HUDEP-2 (cell line): ENCODE results near the gene PHKB.
"Not testable (repeated sequence)": the region's sequence is repeated elsewhere in the genome, so short reads cannot be mapped to it uniquely, and the experiment has no call there.

Source experiments
- DNase-seq, 76 experiments: peaks; one replicate each; lab custom pipeline; 2025; ENCODE audit not compliant: unreplicated experiment in 76 of 76; lab: John Stamatoyannopoulos, UW

PHKB gene

GRCh38 chr16:47499700-47500264 is 38.7 kb downstream of the PHKB start:
- DNase-seq: no peak

DNA sequence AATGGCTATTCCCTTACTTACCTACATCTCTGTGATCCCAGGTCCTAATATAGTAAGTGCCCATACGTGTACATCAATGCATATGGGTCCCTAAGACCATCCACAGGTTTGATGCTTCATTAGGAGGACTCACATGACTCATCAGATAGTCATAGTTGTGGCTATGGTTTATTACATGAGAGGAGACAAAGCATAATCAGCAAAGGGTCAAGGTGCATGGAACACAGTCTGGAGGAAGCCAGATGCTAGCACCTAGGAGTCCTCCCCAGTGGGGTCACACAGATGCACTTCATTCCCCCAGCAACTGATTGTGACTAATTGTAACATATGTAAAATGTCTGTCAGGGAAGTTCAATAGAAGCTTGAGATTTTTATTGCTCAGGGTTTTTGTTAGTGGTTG is 42.8 kb downstream of the PHKB start:
- DNase-seq: no peak

- no peak for DNase-seq
Observed at GRCh38 chr16:47504599-47504998, 43.5 kb downstream of the PHKB start.

- no peak for DNase-seq
Observed at GRCh38 chr16:47506800-47507199, 45.7 kb downstream of the PHKB start.

GRCh38 chr16:47507701-47508100 is 46.6 kb downstream of the PHKB start:
- no peak for DNase-seq

DNA sequence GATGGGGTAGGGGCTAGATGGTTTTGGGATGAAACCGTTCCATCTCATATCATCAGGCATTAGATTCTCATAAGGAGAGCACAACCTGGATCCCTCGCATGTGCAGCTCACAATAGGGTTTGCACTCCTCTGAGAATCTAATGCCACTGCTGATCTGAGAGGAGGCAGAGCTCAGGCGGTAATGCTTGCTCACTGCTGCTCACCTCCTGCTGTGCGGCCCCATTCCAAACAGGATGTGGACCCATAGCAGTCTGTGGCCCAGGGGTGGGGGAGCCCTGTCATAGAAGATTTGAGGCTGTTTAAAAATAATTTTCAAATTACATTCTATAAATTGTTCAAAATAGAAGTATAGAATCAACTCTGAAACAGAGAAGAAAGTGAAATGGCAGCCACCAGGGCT is 50.8 kb downstream of the PHKB start:
- DNase-seq: no peak

- no peak for DNase-seq
Observed at GRCh38 chr16:47519037-47519436, 57.9 kb downstream of the PHKB start.

DNA sequence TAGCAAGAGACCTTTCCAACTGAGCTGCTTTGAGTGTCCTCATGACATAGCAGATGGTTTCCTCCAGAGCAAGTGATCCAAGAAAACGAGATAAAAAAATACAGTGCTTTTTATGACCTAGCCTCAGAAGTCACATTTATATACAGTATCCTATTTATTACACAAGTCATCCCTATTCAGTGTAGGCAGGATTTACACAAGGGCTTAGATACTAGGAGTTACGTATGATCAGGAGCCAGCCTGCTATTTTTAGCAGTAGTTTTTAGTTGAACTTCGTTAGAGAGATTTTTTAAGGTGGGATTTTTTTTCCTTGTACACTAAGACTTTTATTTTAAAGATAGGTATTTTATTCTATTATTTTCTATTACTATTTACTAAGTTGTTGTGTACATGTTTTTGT is 58.4 kb downstream of the PHKB start:
- no peak for DNase-seq

GRCh38 chr16:47519996-47520679 is 59.0 kb downstream of the PHKB start:
- peak in 62 of 76 experiments; percentile 2 to 90 (median 64) for DNase-seq

GRCh38 chr16:47523342-47524006 is 62.3 kb downstream of the PHKB start:
- DNase-seq: no peak

- no peak for DNase-seq
Observed at GRCh38 chr16:47524007-47524405, 62.9 kb downstream of the PHKB start.

DNA sequence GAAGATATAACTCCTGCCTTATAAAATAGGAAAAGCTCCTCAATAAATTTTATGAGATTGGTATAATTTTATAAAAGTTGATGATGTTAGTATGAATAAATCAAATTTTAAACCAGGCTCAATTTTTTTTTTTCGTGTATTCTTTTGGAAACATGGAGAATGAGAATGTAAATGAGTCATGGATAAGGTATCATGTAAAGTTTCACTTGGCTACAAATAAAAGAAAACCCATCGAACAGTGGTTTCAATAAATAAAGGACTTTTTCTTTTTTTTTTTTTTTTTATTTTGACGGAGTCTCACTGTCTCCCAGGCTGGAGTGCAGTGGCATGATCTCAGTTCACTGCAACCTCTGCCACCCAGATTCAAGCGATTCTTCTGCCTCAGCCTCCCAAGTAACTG is 67.3 kb downstream of the PHKB start:
- DNase-seq: no peak

DNA sequence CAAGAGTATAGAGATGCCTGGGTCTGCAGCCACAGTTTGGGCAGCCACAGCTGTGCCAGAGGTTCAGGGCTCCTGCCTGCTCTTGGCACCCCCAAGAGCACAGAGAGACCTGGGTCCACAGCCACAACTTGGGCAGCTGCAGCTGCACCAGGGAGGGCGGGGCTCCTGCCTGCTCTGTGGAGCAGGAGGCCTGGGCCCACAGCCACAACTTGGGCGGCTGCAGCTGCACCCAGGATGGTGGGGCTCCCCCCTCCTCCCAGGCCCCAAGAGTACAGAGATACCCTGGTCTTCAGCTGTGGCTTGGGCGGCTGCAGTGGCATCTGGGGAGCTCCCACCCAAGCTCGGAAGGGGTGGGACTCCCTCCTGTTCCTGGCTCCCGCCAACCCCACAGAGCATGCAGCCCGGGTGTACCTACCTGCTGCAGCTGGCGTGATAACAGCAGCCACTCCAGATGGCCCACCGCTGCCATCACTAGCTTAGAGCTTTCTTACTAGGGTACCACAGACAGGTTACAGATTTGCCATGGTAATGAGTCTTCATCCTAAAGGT is 72.7 kb downstream of the PHKB start:
- DNase-seq: no peak

DNA sequence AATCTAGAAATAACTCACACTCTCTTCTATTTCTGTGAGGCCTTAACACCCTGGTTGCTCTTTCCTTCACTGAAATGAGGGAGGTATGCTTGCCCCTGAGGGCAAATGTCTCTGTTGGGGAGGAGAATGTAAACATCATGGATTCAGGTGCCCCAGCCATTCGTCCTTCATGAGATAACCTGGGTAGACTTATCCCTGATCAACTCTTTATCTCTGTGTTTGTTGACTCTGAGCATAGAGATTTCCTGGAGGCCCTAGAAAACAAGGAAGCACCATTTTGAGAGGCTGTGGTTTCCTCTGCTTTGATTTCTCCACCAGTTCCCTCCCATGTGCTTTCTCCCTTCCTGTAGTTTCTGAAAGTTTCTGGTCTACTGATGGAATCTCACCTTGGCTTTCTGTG is 77.3 kb downstream of the PHKB start:
- no peak for DNase-seq

DNA sequence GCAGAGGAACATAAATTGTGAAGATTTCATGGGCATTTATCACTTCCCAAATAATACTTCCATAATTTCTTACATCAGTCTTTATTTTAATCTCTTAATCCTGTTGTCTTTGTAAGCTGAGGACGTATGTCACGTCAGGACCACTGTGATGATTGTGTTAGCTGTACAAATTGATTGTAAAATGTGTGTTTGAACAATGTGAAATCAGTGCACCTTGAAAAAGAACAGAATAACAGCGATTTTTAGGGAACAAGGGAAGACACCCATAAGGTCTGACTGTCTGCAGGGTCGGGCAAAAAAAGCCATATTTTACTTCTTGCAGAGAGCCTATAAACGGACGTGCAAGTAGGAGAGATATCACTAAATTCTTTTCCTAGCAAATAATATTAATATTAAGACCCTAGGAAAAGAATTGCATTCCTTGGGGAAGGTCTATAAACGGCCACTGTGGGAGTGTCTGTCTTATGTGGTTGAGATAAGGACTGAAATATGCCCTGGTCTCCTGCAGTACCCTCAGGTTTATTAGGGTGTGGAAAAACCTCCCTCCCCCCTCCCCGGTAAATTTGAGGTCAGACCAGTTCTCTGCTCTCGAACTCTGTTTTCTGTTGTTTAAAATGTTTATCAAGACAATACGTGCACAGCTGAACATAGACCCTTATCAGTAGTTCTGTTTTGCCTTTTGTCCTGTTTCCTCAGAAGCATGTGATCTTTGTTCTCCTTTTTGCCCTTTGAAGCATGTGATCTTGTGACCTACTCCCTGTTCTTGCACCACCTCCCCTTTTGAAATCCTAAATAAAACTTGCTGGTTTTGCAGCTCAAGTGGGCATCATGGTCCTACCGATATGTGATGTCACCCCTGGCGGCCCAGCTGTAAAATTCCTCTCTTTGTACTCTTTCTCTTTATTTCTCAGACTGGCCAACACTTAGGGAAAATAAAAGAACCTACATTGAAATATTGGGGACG is 78.9 kb downstream of the PHKB start:
- DNase-seq: peak in 2 of 76 experiments; percentile 32 to 37

GRCh38 chr16:47541135-47541534 is 80.0 kb downstream of the PHKB start:
- not testable (repeated sequence) for DNase-seq

DNA sequence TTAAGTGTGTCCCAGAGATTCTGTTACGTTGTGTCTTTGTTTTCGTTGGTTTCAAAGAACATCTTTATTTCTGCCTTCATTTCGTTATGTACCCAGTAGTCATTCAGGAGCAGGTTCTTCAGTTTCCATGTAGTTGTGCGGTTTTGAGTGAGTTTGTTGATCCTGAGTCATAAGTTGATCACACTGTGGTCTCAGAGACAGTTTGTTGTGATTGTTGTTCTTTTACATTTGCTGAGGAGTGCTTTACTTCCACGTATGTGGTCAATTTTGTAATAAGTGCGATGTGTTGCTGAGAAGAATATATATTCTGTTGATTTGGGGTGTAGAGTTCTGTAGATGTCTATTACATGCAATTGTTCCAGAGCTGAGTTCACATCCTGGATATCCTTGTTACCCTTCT is 83.1 kb downstream of the PHKB start:
- DNase-seq: not testable (repeated sequence)

GRCh38 chr16:47551185-47551584 is 90.1 kb downstream of the PHKB start:
- not testable (repeated sequence) for DNase-seq

GRCh38 chr16:47551767-47552166 is 90.6 kb downstream of the PHKB start:
- DNase-seq: not testable (repeated sequence)

GRCh38 chr16:47553853-47554564 is 92.9 kb downstream of the PHKB start:
- DNase-seq: no peak
